Caco-2 (cell line): Measurements from ENCODE around the gene MYO7B. TPM values are rescaled to one million over a fixed set of nuclear protein-coding genes. Genes with fewer than 3 reads are reported as not detected.

Source experiments
- BruUV-seq: library from RNA; stranded (reverse); fragments of 400-500 nt; replicated peaks from 2 replicates; lab custom pipeline; 2021; lab: Mats Ljungman, UMichigan
- CTCF ChIA-PET: fragments of 300-600 bp; sonication (Branson Sonifier 250); formaldehyde crosslinking; loops from one replicate; lab custom pipeline; 2022; ENCODE audit warnings: antibody characterized with exemption; lab: Charles Lee
- POLR2A ChIA-PET: fragments of 300-600 bp; sonication (Branson Sonifier 250); formaldehyde crosslinking; loops from one replicate; lab custom pipeline; 2022; ENCODE audit warnings: antibody characterized with exemption; lab: Charles Lee
- DNase-seq, 2 experiments: peaks; one replicate each; pipeline versions ENCODE4 v3.0.0 to v3.0.0-alpha.2; 2020 to 2022
- H3K27me3 ChIP-seq: replicated peaks from 2 replicates; pipeline ENCODE4 v1.6.0; 2011; ENCODE audit warnings: low read length; ENCODE audit not compliant: control insufficient read depth, insufficient read depth
- H3K36me3 ChIP-seq: 2 replicates; pipeline ENCODE4 v1.5.1; 2011; ENCODE audit warnings: low read length; ENCODE audit not compliant: control insufficient read depth, insufficient read depth
- H3K4me1 ChIP-seq: fragments of 250-450 bp; sonication (Bioruptor Pico); 2 replicates; pipeline ENCODE4 v1.5.1; 2020; ENCODE audit warnings: mild to moderate bottlenecking
- H3K4me3 ChIP-seq: 2 replicates; pipeline ENCODE4 v1.5.1; 2011; ENCODE audit warnings: low read depth, mild to moderate bottlenecking, control low read depth, low read length
- H3K9me3 ChIP-seq: fragments of 250-450 bp; sonication (Bioruptor Pico); 2 replicates; pipeline ENCODE4 v1.5.1; 2020; ENCODE audit warnings: mild to moderate bottlenecking, moderate library complexity
- H3K27ac Mint-ChIP-seq: one replicate; pipeline ENCODE4 v1.8.0; 2022; ENCODE audit warnings: mixed read lengths; ENCODE audit not compliant: unreplicated experiment
- H3K27me3 Mint-ChIP-seq: one replicate; pipeline ENCODE4 v1.8.0; 2022; ENCODE audit warnings: mixed read lengths; ENCODE audit not compliant: insufficient read depth, unreplicated experiment
- H3K36me3 Mint-ChIP-seq: one replicate; pipeline ENCODE4 v1.8.0; 2022; ENCODE audit warnings: mild to moderate bottlenecking, mixed read lengths; ENCODE audit not compliant: insufficient read depth, unreplicated experiment
- H3K4me1 Mint-ChIP-seq: one replicate; pipeline ENCODE4 v1.8.0; 2022; ENCODE audit warnings: low read depth, mixed read lengths; ENCODE audit not compliant: unreplicated experiment
- H3K4me3 Mint-ChIP-seq: one replicate; pipeline ENCODE4 v1.8.0; 2022; ENCODE audit warnings: mild to moderate bottlenecking, moderate library complexity, mixed read lengths; ENCODE audit not compliant: unreplicated experiment
- H3K9me3 Mint-ChIP-seq: one replicate; pipeline ENCODE4 v1.8.0; 2022; ENCODE audit warnings: mixed read lengths; ENCODE audit not compliant: unreplicated experiment
- CTCF ChIP-seq, 2 experiments: fragments of 200-600 bp in 1 of 2; IDR thresholded peaks; 1 replicate in 1 of 2; 2 replicates in 1 of 2; pipeline versions ENCODE4 v1.5.1 to v1.8.0; 2011 to 2022; ENCODE audit warnings: antibody characterized with exemption in 1 of 2, control low read depth in 1 of 2, inconsistent platforms in 1 of 2, low read depth in 1 of 2, low read length in 1 of 2, mild to moderate bottlenecking in 1 of 2, moderate library complexity in 1 of 2; ENCODE audit not compliant: insufficient read depth in 1 of 2, severe bottlenecking in 1 of 2, unreplicated experiment in 1 of 2
- intact Hi-C: fragments of 100-400 bp; cut with micrococcal nuclease; formaldehyde crosslinking; loops from one replicate; pipeline ENCODE4 v1.10.0; 2022; ENCODE audit not compliant: unreplicated experiment
- total RNA-seq: library from RNA; stranded (reverse); gene quantifications from 2 replicates; pipeline ENCODE4 v1.2.3, GENCODE V29; 2022

Gene MYO7B
- total RNA-seq, 1 experiment from 2014 or later, result 0.27 TPM

GRCh38 chr2:127511917-127512316, 23.6 kb upstream of the MYO7B start:
- Mint-ChIP-seq H3K4me3 (no peak overlapping the region), H3K27ac (no peak overlapping the region), H3K9me3 (no peaks in the 10 kb centered on the region), H3K36me3 (peaks cover 49% of the 10 kb centered on the region), H3K4me1 (peaks cover 20% of the 10 kb centered on the region), H3K27me3 (no peaks in the 10 kb centered on the region)
- ChIA-PET CTCF (interaction anchor here (0.6 kb wide), 1 partner anchor 368 kb away, joined by 4 read pairs; no protein-coding TSS in a partner anchor), POLR2A (interaction anchor here (2.1 kb wide), 1 partner anchor 15 kb away, joined by 6 read pairs; the partner anchor contains the start of gene IWS1)
- BruUV-seq, result no TSS peak
- no peaks in the 10 kb centered on the region for H3K9me3 ChIP-seq
- H3K4me3 ChIP-seq, result no peak overlapping the region
- intact Hi-C loops, result no loop called here
- DNase-seq, result no peak
- TF ChIP-seq CTCF (IDR thresholded peaks at IDR 0.05; ENCODE audit: insufficient read depth in 1 of 2, low read depth in 1 of 2, low read length in 1 of 2, severe bottlenecking in 1 of 2, unreplicated experiment in 1 of 2), result no peak
- peaks cover 2% of the 10 kb centered on the region; the same call in 1 of the 2 replicates for H3K36me3 ChIP-seq
- H3K27me3 ChIP-seq, result no peaks in the 10 kb centered on the region
- 0 out of 2 replicates have a peak, but pooled peaks cover 16% of the 10 kb centered on the region for H3K4me1 ChIP-seq

- no peak for DNase-seq
- Histone ChIP-seq H3K9me3 (no peaks in the 10 kb centered on the region), H3K4me3 (no peak overlapping the region), H3K27me3 (no peaks in the 10 kb centered on the region), H3K36me3 (peaks cover 2% of the 10 kb centered on the region; the same call in 1 of the 2 replicates), H3K4me1 (0 out of 2 replicates have a peak, but pooled peaks cover 16% of the 10 kb centered on the region)
- no peak for TF ChIP-seq CTCF (IDR thresholded peaks at IDR 0.05; ENCODE audit: insufficient read depth in 1 of 2, low read depth in 1 of 2, low read length in 1 of 2, severe bottlenecking in 1 of 2, unreplicated experiment in 1 of 2)
- H3K4me3 Mint-ChIP-seq, result no peak overlapping the region
- intact Hi-C loops, result no loop called here
- ChIA-PET POLR2A (interaction anchor here (2.1 kb wide), 1 partner anchor 14 kb away, joined by 6 read pairs; the partner anchor contains the start of gene IWS1), CTCF (no interaction called here)
- H3K27me3 Mint-ChIP-seq, result no peaks in the 10 kb centered on the region
- peaks cover 53% of the 10 kb centered on the region for H3K36me3 Mint-ChIP-seq
- H3K4me1 Mint-ChIP-seq, result peaks cover 20% of the 10 kb centered on the region
- BruUV-seq, result no TSS peak
- no peak overlapping the region for H3K27ac Mint-ChIP-seq
- H3K9me3 Mint-ChIP-seq, result no peaks in the 10 kb centered on the region
Measured at GRCh38 chr2:127512362-127512761, 23.1 kb upstream of the MYO7B start.

GRCh38 chr2:127514076-127514475, 21.4 kb upstream of the MYO7B start:
- peaks cover 62% of the 10 kb centered on the region for H3K36me3 Mint-ChIP-seq
- no peaks in the 10 kb centered on the region for H3K27me3 Mint-ChIP-seq
- peaks cover 2% of the 10 kb centered on the region; the same call in 1 of the 2 replicates for H3K36me3 ChIP-seq
- BruUV-seq, result no TSS peak
- no peak overlapping the region for H3K4me3 Mint-ChIP-seq
- no peak for TF ChIP-seq CTCF (IDR thresholded peaks at IDR 0.05; ENCODE audit: insufficient read depth in 1 of 2, low read depth in 1 of 2, low read length in 1 of 2, severe bottlenecking in 1 of 2, unreplicated experiment in 1 of 2)
- no peak for DNase-seq
- ChIA-PET POLR2A (interaction anchor here (2.1 kb wide), 1 partner anchor 13 kb away, joined by 7 read pairs; no protein-coding TSS in a partner anchor), CTCF (no interaction called here)
- intact Hi-C loops, result no loop called here
- H3K4me1 ChIP-seq, result 0 out of 2 replicates have a peak, but pooled peaks cover 16% of the 10 kb centered on the region
- H3K9me3 Mint-ChIP-seq, result no peaks in the 10 kb centered on the region
- no peak overlapping the region for H3K27ac Mint-ChIP-seq
- H3K4me3 ChIP-seq, result no peak overlapping the region
- peaks cover 15% of the 10 kb centered on the region for H3K4me1 Mint-ChIP-seq
- no peaks in the 10 kb centered on the region for H3K27me3 ChIP-seq
- H3K9me3 ChIP-seq, result no peaks in the 10 kb centered on the region
